Measurements from ENCODE around the gene RPS13. TPM values are rescaled to one million over a fixed set of nuclear protein-coding genes. Genes with fewer than 3 reads are reported as not detected.

The RPS13 gene
- 1,000 to 10,000 TPM in 1 of 2 donors, 100 to 1,000 TPM in 1; 970 to 1,088 TPM for total RNA-seq
- polyA plus RNA-seq (2013, experiment 1 of 2) = 1,754 TPM
- polyA plus RNA-seq (2013, experiment 2 of 2) = 1,672 TPM
- long read RNA-seq, experiment 1, transcript RPS13-204 (6 exons, 561 nt) = minor isoform, 6 of 505 reads
- long read RNA-seq, experiment 1, transcript RPS13-202 (6 exons, 646 nt) = major isoform, 347 of 505 reads
- long read RNA-seq, experiment 1, transcript RPS13-208 (3 exons, 746 nt) = minor isoform, 11 of 505 reads
- long read RNA-seq, experiment 1, transcript RPS13-203 (5 exons, 664 nt) = minor isoform, 99 of 505 reads
- long read RNA-seq, experiment 1, partial matches to known transcripts = 11 of 505 reads
- long read RNA-seq, experiment 1, other reads (novel, unspliced or antisense) = 27 of 505 reads
- long read RNA-seq, experiment 2, transcript RPS13-208 (3 exons, 746 nt) = minor isoform, 5 of 346 reads
- long read RNA-seq, experiment 2, transcript RPS13-202 (6 exons, 646 nt) = major isoform, 329 of 346 reads
- long read RNA-seq, experiment 2, partial matches to known transcripts = 4 of 346 reads
- long read RNA-seq, experiment 2, other reads (novel, unspliced or antisense) = 4 of 346 reads
- long read RNA-seq, experiment 3, transcript RPS13-202 (6 exons, 646 nt) = major isoform, 509 of 536 reads
- long read RNA-seq, experiment 3, partial matches to known transcripts = 2 of 536 reads
- long read RNA-seq, experiment 3, other reads (novel, unspliced or antisense) = 14 of 536 reads
- long read RNA-seq, experiment 4, transcript RPS13-203 (5 exons, 664 nt) = major isoform, 8 of 72 reads
- long read RNA-seq, experiment 4, partial matches to known transcripts = 57 of 72 reads
- long read RNA-seq, experiment 4, other reads (novel, unspliced or antisense) = 2 of 72 reads

GRCh38 chr11:17077520-17078401 lies at the start of gene RPS13:
RPS13 (minus strand) TSS chr11:17077667; CDS start chr11:17077641, 26 bp downstream.
- Mint-ChIP-seq H3K9me3 (no peaks in the 10 kb centered on the region), H3K4me1 (peaks cover 7% of the 10 kb centered on the region), H3K36me3 (ENCODE audit: low read depth) (peaks cover 35% of the 10 kb centered on the region), H3K27ac (peak within 1 kb of the TSS; percentile 99), H3K27me3 (ENCODE audit: insufficient read depth) (no peaks in the 10 kb centered on the region), H3K4me3 (peak within 1 kb of the TSS; percentile 99)
- 1 to 5% methylated on average over 30 to 55 of the region's 55 CpGs for WGBS, 2 experiments (ENCODE audit: insufficient coverage in 1 of 2, insufficient read length in 1 of 2)
- TF ChIP-seq CTCF (conservative IDR thresholded peaks at IDR 0.05) = no peak
- H3K4me1 ChIP-seq (ENCODE audit: control insufficient read depth, insufficient read depth, low read length) = peaks cover 7% of the 10 kb centered on the region
- peak within 1 kb of the TSS; percentile 93 for H3K9ac ChIP-seq (ENCODE audit: extremely low read depth, low read length, poor library complexity, severe bottlenecking)
- no peaks in the 10 kb centered on the region for H3K9me3 ChIP-seq (ENCODE audit: control insufficient read depth, low read length)
- peak; percentile 99 for DNase-seq
- H3K27ac ChIP-seq (ENCODE audit: low read depth, low read length) = peak within 1 kb of the TSS; percentile 83
- peak within 1 kb of the TSS; percentile 95 for H3K4me3 ChIP-seq (ENCODE audit: low read length)
- H3K36me3 ChIP-seq (ENCODE audit: control insufficient read depth, insufficient read depth, low read length) = peaks cover 27% of the 10 kb centered on the region
- no peaks in the 10 kb centered on the region for H3K27me3 ChIP-seq (ENCODE audit: control insufficient read depth, insufficient read depth, low read length, poor library complexity, severe bottlenecking)

- Histone ChIP-seq H3K27me3 (ENCODE audit: control insufficient read depth, insufficient read depth, low read length, poor library complexity, severe bottlenecking) (no peaks in the 10 kb centered on the region), H3K27ac (ENCODE audit: low read depth, low read length) (no peak overlapping the region), H3K36me3 (ENCODE audit: control insufficient read depth, insufficient read depth, low read length) (peaks cover 87% of the 10 kb centered on the region), H3K9ac (ENCODE audit: extremely low read depth, low read length, poor library complexity, severe bottlenecking) (no peak overlapping the region), H3K9me3 (ENCODE audit: control insufficient read depth, low read length) (no peaks in the 10 kb centered on the region), H3K4me1 (ENCODE audit: control insufficient read depth, insufficient read depth, low read length) (no peaks in the 10 kb centered on the region), H3K4me3 (ENCODE audit: low read length) (no peak overlapping the region)
- 100% methylated on average over 1 of the region's 2 CpGs; no CpG with 5 or more reads in 1 of the 2 experiments for WGBS, 2 experiments (ENCODE audit: insufficient coverage in 1 of 2, insufficient read length in 1 of 2)
- no peak for DNase-seq
- TF ChIP-seq CTCF (conservative IDR thresholded peaks at IDR 0.05) = no peak
- Mint-ChIP-seq H3K27me3 (ENCODE audit: insufficient read depth) (no peaks in the 10 kb centered on the region), H3K4me3 (no peak overlapping the region), H3K36me3 (ENCODE audit: low read depth) (peaks cover 46% of the 10 kb centered on the region), H3K9me3 (no peaks in the 10 kb centered on the region), H3K4me1 (peaks cover 7% of the 10 kb centered on the region), H3K27ac (no peak overlapping the region)
Measured at GRCh38 chr11:17121981-17122380, 44.5 kb upstream of the RPS13 start.

GRCh38 chr11:17117262-17117661 lies 39.8 kb upstream of the RPS13 start:
- H3K27me3 Mint-ChIP-seq (ENCODE audit: insufficient read depth) = no peaks in the 10 kb centered on the region

More at GRCh38 chr11:17117262-17117661, 39.8 kb upstream of the RPS13 start:
- Histone ChIP-seq H3K9me3 (ENCODE audit: control insufficient read depth, low read length) (no peaks in the 10 kb centered on the region), H3K27me3 (ENCODE audit: control insufficient read depth, insufficient read depth, low read length, poor library complexity, severe bottlenecking) (no peaks in the 10 kb centered on the region), H3K4me1 (ENCODE audit: control insufficient read depth, insufficient read depth, low read length) (no peaks in the 10 kb centered on the region), H3K27ac (ENCODE audit: low read depth, low read length) (no peak overlapping the region), H3K9ac (ENCODE audit: extremely low read depth, low read length, poor library complexity, severe bottlenecking) (no peak overlapping the region), H3K36me3 (ENCODE audit: control insufficient read depth, insufficient read depth, low read length) (peaks cover 86% of the 10 kb centered on the region), H3K4me3 (ENCODE audit: low read length) (no peak overlapping the region)
- Mint-ChIP-seq H3K27ac (no peak overlapping the region), H3K4me3 (no peak overlapping the region), H3K4me1 (no peaks in the 10 kb centered on the region), H3K36me3 (ENCODE audit: low read depth) (peaks cover 66% of the 10 kb centered on the region), H3K9me3 (no peaks in the 10 kb centered on the region)
- DNase-seq = no peak
- no peak for TF ChIP-seq CTCF (conservative IDR thresholded peaks at IDR 0.05)
- WGBS, 2 experiments (ENCODE audit: insufficient coverage in 1 of 2, insufficient read length in 1 of 2) = 93 to 97% methylated on average over 4 of the region's 4 CpGs

Measured in endodermal cell (in vitro differentiated cells).